ENCODE measurements around the gene FAR2. TPM values are rescaled to one million over a fixed set of nuclear protein-coding genes. Genes with fewer than 3 reads are reported as not detected.
"Not testable (repeated sequence)": the region's sequence is repeated elsewhere in the genome, so short reads cannot be mapped to it uniquely, and the experiment has no call there.

FAR2 gene
- total RNA-seq, 4 donors from 2014 or later: 0.62 to 4.1 (median 2.6) TPM

- in situ Hi-C loops (cut with MboI; ENCODE audit: low sequenced_read_pairs in 4 of 4) (no loop called here), intact Hi-C loops (cut with DNase I; ENCODE audit: low total_unique reads) (no loop called here)
- no peaks in the 10 kb centered on the region for H3K36me3 ChIP-seq
- TF ChIP-seq, protein P1, sequence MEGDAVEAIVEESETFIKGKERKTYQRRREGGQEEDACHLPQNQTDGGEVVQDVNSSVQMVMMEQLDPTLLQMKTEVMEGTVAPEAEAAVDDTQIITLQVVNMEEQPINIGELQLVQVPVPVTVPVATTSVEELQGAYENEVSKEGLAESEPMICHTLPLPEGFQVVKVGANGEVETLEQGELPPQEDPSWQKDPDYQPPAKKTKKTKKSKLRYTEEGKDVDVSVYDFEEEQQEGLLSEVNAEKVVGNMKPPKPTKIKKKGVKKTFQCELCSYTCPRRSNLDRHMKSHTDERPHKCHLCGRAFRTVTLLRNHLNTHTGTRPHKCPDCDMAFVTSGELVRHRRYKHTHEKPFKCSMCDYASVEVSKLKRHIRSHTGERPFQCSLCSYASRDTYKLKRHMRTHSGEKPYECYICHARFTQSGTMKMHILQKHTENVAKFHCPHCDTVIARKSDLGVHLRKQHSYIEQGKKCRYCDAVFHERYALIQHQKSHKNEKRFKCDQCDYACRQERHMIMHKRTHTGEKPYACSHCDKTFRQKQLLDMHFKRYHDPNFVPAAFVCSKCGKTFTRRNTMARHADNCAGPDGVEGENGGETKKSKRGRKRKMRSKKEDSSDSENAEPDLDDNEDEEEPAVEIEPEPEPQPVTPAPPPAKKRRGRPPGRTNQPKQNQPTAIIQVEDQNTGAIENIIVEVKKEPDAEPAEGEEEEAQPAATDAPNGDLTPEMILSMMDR (IDR thresholded peaks at IDR 0.05 in 4 of 5, conservative IDR thresholded peaks at IDR 0.05 in 1 of 5): no peak
- no peak for TF ChIP-seq POLR2A (IDR thresholded peaks at IDR 0.05)
- no peaks in the 10 kb centered on the region for H3K27me3 ChIP-seq
- no peak for DNase-seq
- H3K9me3 ChIP-seq: no peaks in the 10 kb centered on the region
- H3K27ac ChIP-seq: no peak overlapping the region
- no peaks in the 10 kb centered on the region for H3K4me1 ChIP-seq
- ATAC-seq: no peak
- no peak overlapping the region for H3K4me3 ChIP-seq
Measured at GRCh38 chr12:29132316-29132715, 16.8 kb upstream of the FAR2 start.

GRCh38 chr12:29133181-29133580, 15.9 kb upstream of the FAR2 start:
- Histone ChIP-seq H3K4me3 (no peak overlapping the region), H3K27me3 (no peaks in the 10 kb centered on the region), H3K9me3 (no peaks in the 10 kb centered on the region), H3K27ac (no peak overlapping the region), H3K36me3 (no peaks in the 10 kb centered on the region), H3K4me1 (no peaks in the 10 kb centered on the region)
- intact Hi-C loops (cut with DNase I; ENCODE audit: low total_unique reads): no loop called here
- no peak for ATAC-seq
- no peak for TF ChIP-seq POLR2A (IDR thresholded peaks at IDR 0.05)
- TF ChIP-seq, protein P1 (IDR thresholded peaks at IDR 0.05 in 4 of 5, conservative IDR thresholded peaks at IDR 0.05 in 1 of 5): no peak
- in situ Hi-C loops (cut with MboI; ENCODE audit: low sequenced_read_pairs in 4 of 4): no loop called here
- DNase-seq: no peak

DNA sequence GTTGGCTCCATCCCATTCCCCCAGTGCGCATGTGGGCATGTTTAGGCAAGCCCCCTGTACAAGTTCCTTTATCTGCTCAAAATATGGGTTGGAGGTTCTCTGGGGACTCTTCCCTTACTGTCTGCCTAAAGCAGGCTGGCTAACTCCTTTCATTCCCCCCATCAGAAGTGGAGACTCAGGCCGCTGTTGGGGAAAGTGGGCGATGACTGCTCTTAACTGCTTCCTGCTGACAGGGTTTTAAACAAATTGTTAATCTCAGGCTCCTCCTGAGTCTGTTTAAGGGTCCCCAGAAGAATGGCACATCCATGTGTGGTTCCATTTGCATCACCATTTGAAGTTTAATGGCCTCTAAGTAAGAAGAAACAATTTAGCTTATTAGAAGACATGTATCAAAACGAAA, 15.4 kb upstream of the FAR2 start:
- no peaks in the 10 kb centered on the region for H3K36me3 ChIP-seq
- no peaks in the 10 kb centered on the region for H3K4me1 ChIP-seq
- no peak for DNase-seq
- no peaks in the 10 kb centered on the region for H3K9me3 ChIP-seq
- intact Hi-C loops (cut with DNase I; ENCODE audit: low total_unique reads) (no loop called here), in situ Hi-C loops (cut with MboI; ENCODE audit: low sequenced_read_pairs in 4 of 4) (no loop called here)
- H3K27me3 ChIP-seq: no peaks in the 10 kb centered on the region
- H3K27ac ChIP-seq: no peak overlapping the region
- ATAC-seq: no peak
- H3K4me3 ChIP-seq: no peak overlapping the region
- TF ChIP-seq POLR2A (IDR thresholded peaks at IDR 0.05): no peak
- TF ChIP-seq, protein P1 (IDR thresholded peaks at IDR 0.05 in 4 of 5, conservative IDR thresholded peaks at IDR 0.05 in 1 of 5): no peak

- in situ Hi-C loops (cut with MboI; ENCODE audit: low sequenced_read_pairs in 4 of 4); H3K36me3 ChIP-seq; H3K4me3 ChIP-seq; H3K9me3 ChIP-seq; DNase-seq; intact Hi-C loops (cut with DNase I; ENCODE audit: low total_unique reads); ATAC-seq; H3K4me1 ChIP-seq; H3K27ac ChIP-seq; H3K27me3 ChIP-seq: not testable (repeated sequence)
Measured at GRCh38 chr12:29138256-29138655, 10.8 kb upstream of the FAR2 start.

DNA sequence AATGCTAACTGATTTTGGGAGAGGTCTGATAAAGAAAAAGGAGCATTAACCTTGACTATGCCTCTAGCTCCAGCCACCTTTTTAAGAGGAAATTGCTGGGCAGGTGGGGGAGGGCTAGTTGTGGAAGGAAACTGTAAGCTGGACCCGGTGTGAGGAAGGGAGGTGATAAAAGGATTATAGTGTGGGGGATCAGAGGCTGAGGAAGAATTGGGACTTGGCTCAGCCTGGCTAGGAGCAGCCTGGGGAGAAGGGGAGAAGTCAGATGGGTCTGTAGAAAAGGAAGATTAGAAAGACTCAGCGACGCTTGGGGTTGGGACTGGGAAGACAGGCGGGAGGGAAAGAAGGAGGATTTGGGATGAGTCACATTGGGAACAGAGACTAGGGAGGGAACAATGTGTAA, 10.2 kb upstream of the FAR2 start:
- H3K27me3 ChIP-seq; intact Hi-C loops (cut with DNase I; ENCODE audit: low total_unique reads); H3K4me1 ChIP-seq; in situ Hi-C loops (cut with MboI; ENCODE audit: low sequenced_read_pairs in 4 of 4); H3K27ac ChIP-seq; DNase-seq; H3K9me3 ChIP-seq; ATAC-seq; H3K36me3 ChIP-seq; H3K4me3 ChIP-seq: not testable (repeated sequence)

Measured in gastrocnemius medialis (tissue), 4 donors.